GM23338 (cell line): Measurements from ENCODE around the gene PTPRE. TPM values are rescaled to one million over a fixed set of nuclear protein-coding genes. Genes with fewer than 3 reads are reported as not detected.

ENCODE experiments used
- ATAC-seq: fragments of 200-7000 bp; cut with Tn5 transposase; 3 replicates; pipeline ENCODE4 v1.9.1; 2020
- DNase-seq: peaks from one replicate; pipeline ENCODE4 v3.0.0-alpha.2; 2015; ENCODE audit warnings: low spot score
- H2AFZ ChIP-seq: fragments of 200-600 bp; sonication (generic); 2 replicates; pipeline ENCODE4 v1.8.0; 2016; ENCODE audit warnings: antibody characterized with exemption, mild to moderate bottlenecking, moderate library complexity
- H3F3A ChIP-seq: fragments of 200-600 bp; sonication (generic); replicated peaks from 2 replicates; pipeline ENCODE4 v1.8.0; 2017; ENCODE audit warnings: antibody characterized with exemption, mixed run types, low read depth
- H3K27ac ChIP-seq: fragments of 200-600 bp; sonication (generic); 2 replicates; pipeline ENCODE4 v1.6.1; 2016; ENCODE audit warnings: low read depth
- H3K27me3 ChIP-seq: fragments of 200-600 bp; sonication (generic); 2 replicates; pipeline ENCODE4 v1.8.0; 2016; ENCODE audit warnings: mild to moderate bottlenecking, mixed run types, moderate library complexity; ENCODE audit not compliant: insufficient read depth
- H3K36me3 ChIP-seq: fragments of 200-600 bp; sonication (generic); 2 replicates; pipeline ENCODE4 v1.8.0; 2016; ENCODE audit warnings: mild to moderate bottlenecking; ENCODE audit not compliant: insufficient read depth
- H3K4me1 ChIP-seq: fragments of 200-600 bp; sonication (generic); 2 replicates; pipeline ENCODE4 v1.8.0; 2016; ENCODE audit warnings: mild to moderate bottlenecking, moderate library complexity; ENCODE audit not compliant: insufficient read depth
- H3K4me2 ChIP-seq: fragments of 200-600 bp; sonication (generic); 2 replicates; pipeline ENCODE4 v1.7.1; 2017; ENCODE audit warnings: mixed run types
- H3K4me3 ChIP-seq: fragments of 200-600 bp; sonication (generic); 2 replicates; pipeline ENCODE4 v1.6.1; 2016; ENCODE audit warnings: mixed run types
- H3K79me2 ChIP-seq: fragments of 200-600 bp; sonication (generic); replicated peaks from 2 replicates; pipeline ENCODE4 v1.8.0; 2017; ENCODE audit warnings: mild to moderate bottlenecking; ENCODE audit not compliant: insufficient read depth
- H3K9me2 ChIP-seq: fragments of 200-600 bp; sonication (generic); 2 replicates; pipeline ENCODE4 v1.8.0; 2017; ENCODE audit not compliant: insufficient read depth
- H4K20me1 ChIP-seq: fragments of 200-600 bp; sonication (generic); replicated peaks from 2 replicates; pipeline ENCODE4 v1.8.0; 2017; ENCODE audit warnings: mild to moderate bottlenecking; ENCODE audit not compliant: insufficient read depth
- H3K27ac Mint-ChIP-seq: 2 replicates; pipeline ENCODE4 v1.8.0; 2020; ENCODE audit warnings: inconsistent platforms, mild to moderate bottlenecking, moderate library complexity, mixed read lengths
- H3K27me3 Mint-ChIP-seq: 3 replicates; pipeline ENCODE4 v1.8.0; 2022; ENCODE audit warnings: low read depth, mild to moderate bottlenecking, moderate library complexity, mixed read lengths, inconsistent platforms; ENCODE audit not compliant: insufficient read depth, poor library complexity
- H3K36me3 Mint-ChIP-seq: 3 replicates; pipeline ENCODE4 v1.8.0; 2021; ENCODE audit warnings: low read depth, mild to moderate bottlenecking, inconsistent platforms, moderate library complexity, mixed read lengths
- H3K4me1 Mint-ChIP-seq: 3 replicates; pipeline ENCODE4 v1.8.0; 2020; ENCODE audit warnings: mild to moderate bottlenecking, inconsistent platforms, mixed read lengths
- H3K4me3 Mint-ChIP-seq: 3 replicates; pipeline ENCODE4 v1.8.0; 2021; ENCODE audit warnings: moderate library complexity, mild to moderate bottlenecking, inconsistent platforms, mixed read lengths
- H3K9me3 Mint-ChIP-seq: 3 replicates; pipeline ENCODE4 v1.8.0; 2020; ENCODE audit warnings: moderate library complexity, mild to moderate bottlenecking, inconsistent platforms, mixed read lengths
- POLR2AphosphoS5 ChIP-seq: IDR thresholded peaks from 2 replicates; pipeline ENCODE4 v1.6.1; 2016; ENCODE audit warnings: antibody characterized with exemption, low read depth
- STAT1 ChIP-seq: IDR thresholded peaks from one replicate; pipeline ENCODE4 v1.6.1; 2016; ENCODE audit warnings: antibody characterized with exemption; ENCODE audit not compliant: unreplicated experiment
- ZNF114 ChIP-seq: fragments of 250-450 bp; sonication (Bioruptor Pico); IDR thresholded peaks from 2 replicates; pipeline ENCODE4 v1.5.0; 2020; ENCODE audit warnings: mild to moderate bottlenecking, moderate library complexity
- ZNF331 ChIP-seq: fragments of 250-450 bp; sonication (Bioruptor Pico); IDR thresholded peaks from 2 replicates; pipeline ENCODE4 v1.5.0; 2020; ENCODE audit warnings: low read depth, mild to moderate bottlenecking, moderate library complexity
- polyA plus RNA-seq: library from polyadenylated mRNA; unstranded; fragments of >200 nt; fragmentation: Nextera tagmentation; extraction: Ambion mirVana; gene quantifications from 2 replicates; pipeline ENCODE4 v1.2.1, GENCODE V29; 2016
- total RNA-seq: library from RNA; depleted of rRNA; stranded (reverse); fragments of >200 nt; shearing (Covaris generic); gene quantifications from 2 replicates; pipeline ENCODE4 v1.2.3, GENCODE V29; 2014
- TF ChIP-seq, protein P1 (sequence below): fragments of 250-450 bp; sonication (Bioruptor Pico); IDR thresholded peaks from 2 replicates; pipeline ENCODE4 v1.5.0; 2020; ENCODE audit warnings: mild to moderate bottlenecking, moderate library complexity
- TF ChIP-seq, protein P2 (sequence below), 2 experiments: fragments of 200-600 bp in 1 of 2; sonication (generic) in 1 of 2; conservative IDR thresholded peaks; 2 replicates each; pipeline versions ENCODE4 v1.5.1 to v1.6.1; 2016 to 2017; ENCODE audit warnings: antibody characterized with exemption in 2 of 2, low read depth in 2 of 2, mild to moderate bottlenecking in 2 of 2, moderate library complexity in 1 of 2

The PTPRE gene
- total and polyA plus RNA-seq, 2 experiments from 2014 or later = 0.34 to 0.42 TPM

DNA sequence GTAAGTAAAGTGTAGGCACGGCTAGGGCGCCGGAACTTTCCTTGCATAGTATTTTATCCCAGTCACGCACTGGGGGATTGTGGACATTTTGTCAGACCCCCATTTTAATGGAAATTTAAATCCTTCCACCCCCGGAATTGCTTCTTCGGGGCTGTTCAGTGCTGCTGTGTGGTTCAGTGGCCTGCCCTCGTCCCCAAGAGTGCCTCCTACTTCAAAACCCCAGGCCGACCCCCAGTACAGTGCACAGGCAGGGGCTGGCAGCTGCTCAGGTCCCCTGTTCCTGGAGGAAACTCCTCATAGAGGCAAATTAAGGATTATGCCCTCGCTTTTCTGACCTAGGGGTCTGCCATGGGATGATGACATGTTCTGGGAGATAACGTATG lies 94.5 kb downstream of the PTPRE start:
- TF ChIP-seq, protein P1, sequence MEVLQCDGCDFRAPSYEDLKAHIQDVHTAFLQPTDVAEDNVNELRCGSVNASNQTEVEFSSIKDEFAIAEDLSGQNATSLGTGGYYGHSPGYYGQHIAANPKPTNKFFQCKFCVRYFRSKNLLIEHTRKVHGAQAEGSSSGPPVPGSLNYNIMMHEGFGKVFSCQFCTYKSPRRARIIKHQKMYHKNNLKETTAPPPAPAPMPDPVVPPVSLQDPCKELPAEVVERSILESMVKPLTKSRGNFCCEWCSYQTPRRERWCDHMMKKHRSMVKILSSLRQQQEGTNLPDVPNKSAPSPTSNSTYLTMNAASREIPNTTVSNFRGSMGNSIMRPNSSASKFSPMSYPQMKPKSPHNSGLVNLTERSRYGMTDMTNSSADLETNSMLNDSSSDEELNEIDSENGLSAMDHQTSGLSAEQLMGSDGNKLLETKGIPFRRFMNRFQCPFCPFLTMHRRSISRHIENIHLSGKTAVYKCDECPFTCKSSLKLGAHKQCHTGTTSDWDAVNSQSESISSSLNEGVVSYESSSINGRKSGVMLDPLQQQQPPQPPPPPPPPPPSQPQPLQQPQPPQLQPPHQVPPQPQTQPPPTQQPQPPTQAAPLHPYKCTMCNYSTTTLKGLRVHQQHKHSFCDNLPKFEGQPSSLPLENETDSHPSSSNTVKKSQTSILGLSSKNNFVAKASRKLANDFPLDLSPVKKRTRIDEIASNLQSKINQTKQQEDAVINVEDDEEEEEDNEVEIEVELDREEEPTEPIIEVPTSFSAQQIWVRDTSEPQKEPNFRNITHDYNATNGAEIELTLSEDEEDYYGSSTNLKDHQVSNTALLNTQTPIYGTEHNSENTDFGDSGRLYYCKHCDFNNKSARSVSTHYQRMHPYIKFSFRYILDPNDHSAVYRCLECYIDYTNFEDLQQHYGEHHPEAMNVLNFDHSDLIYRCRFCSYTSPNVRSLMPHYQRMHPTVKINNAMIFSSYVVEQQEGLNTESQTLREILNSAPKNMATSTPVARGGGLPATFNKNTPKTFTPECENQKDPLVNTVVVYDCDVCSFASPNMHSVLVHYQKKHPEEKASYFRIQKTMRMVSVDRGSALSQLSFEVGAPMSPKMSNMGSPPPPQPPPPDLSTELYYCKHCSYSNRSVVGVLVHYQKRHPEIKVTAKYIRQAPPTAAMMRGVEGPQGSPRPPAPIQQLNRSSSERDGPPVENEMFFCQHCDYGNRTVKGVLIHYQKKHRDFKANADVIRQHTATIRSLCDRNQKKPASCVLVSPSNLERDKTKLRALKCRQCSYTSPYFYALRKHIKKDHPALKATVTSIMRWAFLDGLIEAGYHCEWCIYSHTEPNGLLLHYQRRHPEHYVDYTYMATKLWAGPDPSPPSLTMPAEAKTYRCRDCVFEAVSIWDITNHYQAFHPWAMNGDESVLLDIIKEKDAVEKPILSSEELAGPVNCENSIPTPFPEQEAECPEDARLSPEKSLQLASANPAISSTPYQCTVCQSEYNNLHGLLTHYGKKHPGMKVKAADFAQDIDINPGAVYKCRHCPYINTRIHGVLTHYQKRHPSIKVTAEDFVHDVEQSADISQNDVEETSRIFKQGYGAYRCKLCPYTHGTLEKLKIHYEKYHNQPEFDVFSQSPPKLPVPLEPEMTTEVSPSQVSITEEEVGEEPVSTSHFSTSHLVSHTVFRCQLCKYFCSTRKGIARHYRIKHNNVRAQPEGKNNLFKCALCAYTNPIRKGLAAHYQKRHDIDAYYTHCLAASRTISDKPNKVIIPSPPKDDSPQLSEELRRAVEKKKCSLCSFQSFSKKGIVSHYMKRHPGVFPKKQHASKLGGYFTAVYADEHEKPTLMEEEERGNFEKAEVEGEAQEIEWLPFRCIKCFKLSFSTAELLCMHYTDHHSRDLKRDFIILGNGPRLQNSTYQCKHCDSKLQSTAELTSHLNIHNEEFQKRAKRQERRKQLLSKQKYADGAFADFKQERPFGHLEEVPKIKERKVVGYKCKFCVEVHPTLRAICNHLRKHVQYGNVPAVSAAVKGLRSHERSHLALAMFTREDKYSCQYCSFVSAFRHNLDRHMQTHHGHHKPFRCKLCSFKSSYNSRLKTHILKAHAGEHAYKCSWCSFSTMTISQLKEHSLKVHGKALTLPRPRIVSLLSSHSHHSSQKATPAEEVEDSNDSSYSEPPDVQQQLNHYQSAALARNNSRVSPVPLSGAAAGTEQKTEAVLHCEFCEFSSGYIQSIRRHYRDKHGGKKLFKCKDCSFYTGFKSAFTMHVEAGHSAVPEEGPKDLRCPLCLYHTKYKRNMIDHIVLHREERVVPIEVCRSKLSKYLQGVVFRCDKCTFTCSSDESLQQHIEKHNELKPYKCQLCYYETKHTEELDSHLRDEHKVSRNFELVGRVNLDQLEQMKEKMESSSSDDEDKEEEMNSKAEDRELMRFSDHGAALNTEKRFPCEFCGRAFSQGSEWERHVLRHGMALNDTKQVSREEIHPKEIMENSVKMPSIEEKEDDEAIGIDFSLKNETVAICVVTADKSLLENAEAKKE (CRISPR knock-in tag) = no peak
- TF ChIP-seq POLR2AphosphoS5 = no peak
- TF ChIP-seq ZNF331 = no peak

DNA sequence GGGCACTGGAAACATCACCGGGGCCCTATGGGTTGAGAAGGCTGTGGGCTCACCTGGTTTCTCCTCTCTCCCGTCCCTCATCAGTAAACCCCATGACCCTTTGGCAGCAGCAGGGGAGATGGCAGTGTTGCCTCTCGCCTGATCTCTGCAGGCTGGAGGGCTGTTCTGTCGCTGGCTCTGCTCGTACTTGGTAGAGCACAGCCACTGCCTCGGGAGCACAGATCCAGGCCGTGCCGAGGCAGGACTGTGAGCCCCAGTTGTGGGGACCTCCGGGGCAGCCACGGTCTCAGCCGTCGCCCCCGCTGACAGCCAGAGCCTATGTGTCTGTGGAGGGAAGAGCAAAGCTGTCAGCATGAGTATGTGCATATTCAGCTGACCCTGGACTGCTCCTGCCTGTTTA lies 94.9 kb downstream of the PTPRE start:
- no peak for DNase-seq
- H3K4me1 ChIP-seq = no peaks in the 10 kb centered on the region
- TF ChIP-seq POLR2AphosphoS5 (no peak), ZNF114 (CRISPR knock-in tag) (no peak), STAT1 (no peak)
- TF ChIP-seq, protein P2, sequence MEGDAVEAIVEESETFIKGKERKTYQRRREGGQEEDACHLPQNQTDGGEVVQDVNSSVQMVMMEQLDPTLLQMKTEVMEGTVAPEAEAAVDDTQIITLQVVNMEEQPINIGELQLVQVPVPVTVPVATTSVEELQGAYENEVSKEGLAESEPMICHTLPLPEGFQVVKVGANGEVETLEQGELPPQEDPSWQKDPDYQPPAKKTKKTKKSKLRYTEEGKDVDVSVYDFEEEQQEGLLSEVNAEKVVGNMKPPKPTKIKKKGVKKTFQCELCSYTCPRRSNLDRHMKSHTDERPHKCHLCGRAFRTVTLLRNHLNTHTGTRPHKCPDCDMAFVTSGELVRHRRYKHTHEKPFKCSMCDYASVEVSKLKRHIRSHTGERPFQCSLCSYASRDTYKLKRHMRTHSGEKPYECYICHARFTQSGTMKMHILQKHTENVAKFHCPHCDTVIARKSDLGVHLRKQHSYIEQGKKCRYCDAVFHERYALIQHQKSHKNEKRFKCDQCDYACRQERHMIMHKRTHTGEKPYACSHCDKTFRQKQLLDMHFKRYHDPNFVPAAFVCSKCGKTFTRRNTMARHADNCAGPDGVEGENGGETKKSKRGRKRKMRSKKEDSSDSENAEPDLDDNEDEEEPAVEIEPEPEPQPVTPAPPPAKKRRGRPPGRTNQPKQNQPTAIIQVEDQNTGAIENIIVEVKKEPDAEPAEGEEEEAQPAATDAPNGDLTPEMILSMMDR (conservative IDR thresholded peaks at IDR 0.05; ENCODE audit: low read depth in 2 of 2) = no peak

More for the DNA sequence above, 94.5 kb downstream of the PTPRE start:
- Histone ChIP-seq H3K27me3 (no peaks in the 10 kb centered on the region), H3K4me1 (no peaks in the 10 kb centered on the region), H3F3A (no peaks in the 10 kb centered on the region), H4K20me1 (no peaks in the 10 kb centered on the region), H2AFZ (no peak overlapping the region), H3K4me2 (no peak overlapping the region), H3K9me2 (no peaks in the 10 kb centered on the region), H3K36me3 (no peaks in the 10 kb centered on the region), H3K27ac (no peak overlapping the region), H3K4me3 (no peak overlapping the region), H3K79me2 (no peaks in the 10 kb centered on the region)
- peaks cover 1% of the 10 kb centered on the region for H3K27me3 Mint-ChIP-seq
- no peak overlapping the region for H3K4me3 Mint-ChIP-seq
- H3K9me3 Mint-ChIP-seq = no peaks in the 10 kb centered on the region
- H3K4me1 Mint-ChIP-seq = peaks cover 6% of the 10 kb centered on the region; the same call in 2 of the 3 replicates
- H3K27ac Mint-ChIP-seq = no peak overlapping the region
- ATAC-seq = no peak
- DNase-seq = no peak
- no peaks in the 10 kb centered on the region for H3K36me3 Mint-ChIP-seq

More for the DNA sequence above, 94.9 kb downstream of the PTPRE start:
- no peaks in the 10 kb centered on the region for H3K36me3 ChIP-seq
- H3K27ac Mint-ChIP-seq = peak overlapping the region; percentile 19; the same call in 1 of the 2 replicates
- ATAC-seq = peak; percentile 56
- no peaks in the 10 kb centered on the region for H3K9me3 Mint-ChIP-seq
- H3K27me3 Mint-ChIP-seq = peaks cover 1% of the 10 kb centered on the region
- no peaks in the 10 kb centered on the region for H4K20me1 ChIP-seq
- peaks cover 6% of the 10 kb centered on the region; the same call in 2 of the 3 replicates for H3K4me1 Mint-ChIP-seq
- no peak overlapping the region for H3K27ac ChIP-seq
- no peaks in the 10 kb centered on the region for H3K79me2 ChIP-seq
- H3K4me3 ChIP-seq = no peak overlapping the region
- H3F3A ChIP-seq = no peaks in the 10 kb centered on the region
- H3K4me3 Mint-ChIP-seq = no peak overlapping the region
- no peaks in the 10 kb centered on the region for H3K27me3 ChIP-seq
- no peaks in the 10 kb centered on the region for H3K36me3 Mint-ChIP-seq
- no peaks in the 10 kb centered on the region for H3K9me2 ChIP-seq
- H2AFZ ChIP-seq = no peak overlapping the region; the same call in 1 of the 2 replicates
- H3K4me2 ChIP-seq = no peak overlapping the region
